Stimulated activated CD8-positive, alpha-beta memory T cell treated with anti-CD3 and anti-CD28 coated beads, Interleukin-12 subunit alpha, Interleukin-12 subunit beta, amount 100 ng/mL, for 24 hours (primary cell): ENCODE measurements around the gene TRIM34.
"Not testable (repeated sequence)": the region's sequence is repeated elsewhere in the genome, so short reads cannot be mapped to it uniquely, and the experiment has no call there.

Source experiments
- DNase-seq: peaks from one replicate; pipeline ENCODE4 v3.0.0-alpha.2; 2020; ENCODE audit errors: extremely low read depth

Gene TRIM34

GRCh38 chr11:5624489-5625279 lies at the start of gene TRIM34:
Gene TRIM34, plus strand, starts transcription at chr11:5625001. Its CDS starts 7,331 bp downstream, at chr11:5632332.
- DNase-seq, result no peak

GRCh38 chr11:5575152-5575551 lies 49.6 kb upstream of the TRIM34 start:
- no peak for DNase-seq

DNA sequence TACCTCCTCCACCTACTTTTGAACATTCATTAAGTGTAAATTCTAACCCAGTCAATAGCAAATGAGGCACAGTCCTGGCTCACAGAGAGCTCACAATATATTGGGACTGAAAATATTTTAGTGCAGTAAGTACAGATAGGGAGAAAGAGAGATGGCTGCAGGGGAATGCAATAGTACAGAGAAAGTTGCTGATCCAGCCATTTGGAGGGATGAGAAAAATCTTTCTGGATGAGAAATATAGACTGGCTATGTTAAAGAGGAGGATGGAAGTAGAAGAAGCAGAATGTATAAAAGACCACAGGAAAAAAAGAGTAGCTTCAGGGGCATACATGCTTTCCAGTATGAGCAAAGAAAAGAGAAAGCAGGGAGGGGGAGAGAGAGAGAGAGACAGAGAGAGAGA lies 47.7 kb upstream of the TRIM34 start:
- DNase-seq, result no peak

- no peak for DNase-seq
Observed at GRCh38 chr11:5580577-5580976, 44.2 kb upstream of the TRIM34 start, which contains the start of gene OR52B6. Gene OR52B6, plus strand, starts transcription at chr11:5580877. Its CDS starts 0 bp downstream, at chr11:5580877.

GRCh38 chr11:5581014-5581413 lies 43.8 kb upstream of the TRIM34 start:
- DNase-seq, result no peak

GRCh38 chr11:5584458-5584857 lies 40.3 kb upstream of the TRIM34 start:
- not testable (repeated sequence) for DNase-seq

DNA sequence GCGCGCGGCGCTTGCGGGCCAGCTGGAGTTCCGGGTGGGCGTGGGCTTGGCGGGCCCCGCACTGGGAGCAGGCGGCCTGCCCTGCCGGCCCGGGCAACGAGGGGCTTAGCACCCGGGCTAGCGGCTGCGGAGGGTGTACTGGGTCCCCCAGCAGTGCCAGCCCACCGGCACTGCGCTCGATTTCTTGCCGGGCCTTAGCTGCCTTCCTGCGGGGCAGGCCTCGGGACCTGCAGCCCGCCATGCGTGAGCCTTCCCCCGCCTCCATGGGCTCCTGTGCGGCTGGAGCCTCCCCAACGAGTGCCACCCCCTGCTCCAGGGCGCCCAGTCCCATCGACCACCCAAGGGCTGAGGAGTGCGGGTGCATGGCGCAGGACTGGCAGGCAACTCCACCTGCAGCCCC lies 34.9 kb upstream of the TRIM34 start:
- DNase-seq, result not testable (repeated sequence)

GRCh38 chr11:5591613-5592012 lies 33.2 kb upstream of the TRIM34 start:
- no peak for DNase-seq

DNA sequence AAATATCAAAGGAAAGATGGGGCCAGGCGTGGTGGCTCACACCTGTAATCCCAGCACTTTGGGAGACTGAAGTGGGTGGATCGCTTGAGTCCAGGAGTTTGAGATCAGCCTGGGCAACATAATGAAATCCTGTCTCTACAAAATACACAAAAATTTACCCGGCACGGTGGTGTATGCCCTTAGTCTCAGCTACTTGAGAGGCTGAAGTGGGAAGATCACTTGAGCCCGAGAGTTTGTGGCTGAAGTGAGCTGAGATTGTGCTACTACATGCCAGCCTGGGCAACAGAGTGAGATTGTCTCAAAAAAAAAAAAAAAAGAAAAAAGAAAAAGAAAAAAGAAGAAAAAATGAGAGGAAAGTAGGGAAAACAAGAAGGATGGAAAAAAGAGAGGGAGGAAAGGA lies 32.2 kb upstream of the TRIM34 start:
- DNase-seq, result no peak

DNA sequence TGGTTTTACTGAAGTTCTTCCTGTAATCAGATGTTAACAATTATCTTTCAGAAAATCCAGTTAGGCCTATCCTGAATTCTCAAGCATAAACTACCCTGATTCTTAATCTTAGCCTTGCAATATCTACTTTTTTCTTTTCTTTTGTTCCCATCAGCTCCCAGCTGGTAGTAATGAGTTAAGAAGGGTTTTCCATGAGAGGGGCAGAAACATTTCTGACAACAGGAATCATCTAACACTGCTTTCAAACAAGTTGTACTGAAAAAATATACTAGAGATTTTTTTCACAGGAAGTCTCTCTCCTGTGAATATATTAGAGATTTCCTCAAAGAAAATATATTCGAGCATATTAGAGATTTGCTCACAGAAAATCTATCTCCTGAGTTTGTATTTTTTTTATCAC lies 31.7 kb upstream of the TRIM34 start:
- DNase-seq, result no peak

GRCh38 chr11:5596607-5597201 lies 28.1 kb upstream of the TRIM34 start, which contains the start of gene TRIM6:
Gene TRIM6, plus strand, starts transcription at chr11:5596637. Its CDS starts 261 bp downstream, at chr11:5596898.
- DNase-seq, result no peak

- DNase-seq, result no peak
Observed at GRCh38 chr11:5597953-5598352, 26.8 kb upstream of the TRIM34 start.

- no peak for DNase-seq
Observed at GRCh38 chr11:5600374-5600851, 24.4 kb upstream of the TRIM34 start.

DNA sequence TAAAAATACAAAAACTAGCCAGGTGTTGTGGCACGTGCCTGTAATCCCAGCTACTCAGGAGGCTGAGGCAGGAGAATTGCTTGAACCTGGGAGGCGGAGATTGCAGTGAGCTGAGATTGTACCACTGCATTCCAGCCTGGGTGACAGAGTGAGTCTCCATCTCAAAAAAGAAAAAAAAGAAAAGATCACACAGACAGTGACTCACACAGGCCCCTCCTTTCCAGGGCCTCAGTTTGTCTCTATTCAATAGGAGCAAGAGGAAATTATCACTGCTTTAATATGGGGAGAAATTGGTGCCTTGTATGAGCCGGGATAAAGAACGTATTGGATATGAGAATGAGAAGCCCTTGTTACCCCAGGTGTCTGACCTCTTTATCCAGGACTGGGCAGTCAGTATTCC lies 22.0 kb upstream of the TRIM34 start:
- not testable (repeated sequence) for DNase-seq

DNA sequence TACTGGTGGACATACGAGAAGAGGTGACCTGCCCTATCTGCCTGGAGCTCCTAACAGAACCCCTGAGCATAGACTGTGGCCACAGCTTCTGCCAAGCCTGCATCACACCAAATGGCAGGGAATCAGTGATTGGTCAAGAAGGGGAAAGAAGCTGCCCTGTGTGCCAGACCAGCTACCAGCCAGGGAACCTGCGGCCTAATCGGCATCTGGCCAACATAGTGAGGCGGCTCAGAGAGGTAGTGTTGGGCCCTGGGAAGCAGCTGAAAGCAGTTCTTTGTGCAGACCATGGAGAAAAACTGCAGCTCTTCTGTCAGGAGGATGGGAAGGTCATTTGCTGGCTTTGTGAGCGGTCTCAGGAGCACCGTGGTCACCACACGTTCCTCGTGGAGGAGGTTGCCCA lies 21.5 kb upstream of the TRIM34 start:
- DNase-seq, result no peak

DNA sequence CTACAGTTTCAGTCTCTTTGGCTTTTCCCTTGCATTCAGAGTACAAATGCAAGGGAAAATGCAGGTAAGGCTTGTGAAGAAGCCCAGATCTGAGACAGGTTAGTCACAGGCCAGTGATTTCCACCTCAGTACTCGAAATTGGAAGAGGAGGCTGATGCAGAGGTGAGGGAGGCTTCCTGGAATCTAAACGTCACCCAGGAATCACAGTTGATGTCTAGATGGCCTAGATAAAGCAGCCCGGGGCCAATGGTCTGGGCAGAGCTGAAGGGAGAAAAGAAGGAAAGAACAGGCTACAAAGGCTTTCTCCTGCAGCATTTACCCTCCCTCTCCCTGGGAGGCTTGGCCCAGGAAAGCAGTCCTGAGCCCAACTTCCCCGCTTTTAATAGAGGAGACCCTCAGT lies 19.9 kb upstream of the TRIM34 start:
- no peak for DNase-seq

DNA sequence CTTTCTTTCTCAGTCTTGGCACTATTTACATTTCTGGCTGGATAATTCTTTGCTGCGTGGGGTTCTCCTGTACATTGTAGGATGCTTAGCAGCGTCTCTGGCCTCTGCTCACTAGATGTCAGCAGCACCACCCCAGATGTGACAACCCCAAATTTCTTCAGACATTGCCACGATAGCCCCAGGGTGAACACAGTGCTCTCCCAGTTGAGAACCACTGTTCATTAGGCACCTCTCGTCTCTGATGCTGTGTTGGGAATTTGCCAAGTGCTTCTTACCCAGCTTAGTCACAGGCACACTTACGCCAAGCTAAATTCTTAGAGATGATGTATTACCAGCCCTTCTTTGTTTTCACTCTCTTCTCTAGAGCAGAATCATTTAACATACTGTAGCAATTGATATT lies 19.0 kb upstream of the TRIM34 start:
- no peak for DNase-seq

DNA sequence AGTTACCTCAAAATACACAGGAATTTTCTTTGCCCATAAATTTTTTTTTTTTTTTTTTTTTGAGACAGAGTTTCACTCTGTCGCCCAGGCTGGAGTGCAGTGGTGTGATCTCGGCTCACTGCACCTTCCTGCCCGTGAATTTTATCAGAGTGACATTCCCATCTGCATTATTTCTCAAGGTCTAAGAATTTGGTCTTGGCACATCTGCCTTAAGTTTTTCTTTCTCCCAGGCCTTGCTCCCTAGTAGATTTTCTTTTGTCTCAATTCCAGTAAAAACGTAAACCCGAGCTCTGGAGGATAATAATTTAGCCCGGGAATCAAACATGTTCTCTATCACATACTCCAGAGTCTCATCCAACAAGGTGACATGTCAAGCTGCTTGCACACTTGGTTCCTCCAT lies 16.0 kb upstream of the TRIM34 start:
- no peak for DNase-seq

- DNase-seq, result no peak
Observed at GRCh38 chr11:5610446-5610845, 14.4 kb upstream of the TRIM34 start.

GRCh38 chr11:5611627-5612026 lies 13.2 kb upstream of the TRIM34 start:
- no peak for DNase-seq

DNA sequence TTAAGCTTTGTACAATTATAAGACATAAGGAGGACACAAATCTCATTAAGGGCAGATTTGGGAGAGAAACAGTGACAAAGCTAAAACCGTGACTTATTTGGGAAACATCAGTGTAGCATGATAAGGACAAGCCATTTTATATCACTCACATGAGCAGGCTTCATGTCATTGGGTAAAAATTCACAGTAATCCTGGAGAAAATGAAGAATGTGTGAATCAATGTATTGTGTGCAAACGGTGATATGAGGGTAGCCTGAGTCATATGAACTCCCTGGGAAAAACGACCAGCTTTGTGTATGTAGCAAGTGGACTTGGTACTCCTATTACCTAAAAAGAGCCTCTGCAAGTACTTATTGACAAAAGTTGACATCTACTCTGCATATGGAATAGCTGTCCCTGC lies 6.0 kb upstream of the TRIM34 start:
- no peak for DNase-seq

GRCh38 chr11:5620651-5621521 lies 3.9 kb upstream of the TRIM34 start:
- DNase-seq, result no peak
